Adrenal gland (tissue), 12 donors: ENCODE data around the gene ABI1. TPM values are rescaled to one million over a fixed set of nuclear protein-coding genes. Genes with fewer than 3 reads are reported as not detected.

Source experiments
- DNase-seq, 7 donors: peaks; one replicate each; pipeline ENCODE4 v3.0.0-alpha.2; 2019 to 2020
- H3K27ac ChIP-seq, 5 donors: fragments of 200-600 bp; sonication (generic) in 4 of 5; 1 replicate in 3 of 5; 2 replicates in 2 of 5; pipeline versions ENCODE4 v1.5.1 to v1.8.0; 2016 to 2020; ENCODE audit warnings: mild to moderate bottlenecking in 1 of 5
- H3K27me3 ChIP-seq: fragments of 200-600 bp; 2 replicates; pipeline ENCODE4 v1.8.0; 2021
- H3K36me3 ChIP-seq, 2 donors: fragments of 200-600 bp; replicated peaks in 1 of 2; 1 replicate in 1 of 2; 2 replicates in 1 of 2; pipeline versions ENCODE4 v1.5.1 to v1.8.0; 2018 to 2022
- H3K4me1 ChIP-seq, 2 donors: fragments of 200-600 bp; replicated peaks in 1 of 2; 1 replicate in 1 of 2; 2 replicates in 1 of 2; pipeline versions ENCODE4 v1.5.1 to v1.8.0; 2018 to 2021
- H3K4me3 ChIP-seq, 4 donors: fragments of 200-600 bp; sonication (generic) in 3 of 4; one replicate each; pipeline ENCODE4 v1.5.1; 2016 to 2018
- H3K9me3 ChIP-seq, 3 donors: fragments of 200-600 bp; sonication (generic) in 1 of 3; replicated peaks in 1 of 3; 1 replicate in 2 of 3; 2 replicates in 1 of 3; pipeline versions ENCODE4 v1.5.1 to v1.8.0; 2016 to 2021
- POLR2A ChIP-seq, 2 donors: fragments of 450-650 bp; IDR thresholded peaks; one replicate each; pipeline ENCODE4 v1.6.1; 2017; ENCODE audit warnings: antibody characterized with exemption in 2 of 2, mild to moderate bottlenecking in 2 of 2, moderate library complexity in 1 of 2
- WGBS, 4 donors: extraction: QIAGEN DNeasy Blood & Tissue Kit in 2 of 4; methylation state at CpG; one replicate each; pipeline versions ENCODE4 v1.1.5 to v1.1.7; 2013 to 2017; 5-methylcytosine and 5-hydroxymethylcytosine counted together
- intact Hi-C, 2 donors: fragments of 100-400 bp; cut with DNase I; formaldehyde crosslinking; loops; one replicate each; pipeline versions ENCODE4 v1.14.1 to v1.15.0; 2022 to 2023
- polyA plus RNA-seq, 3 donors: library from polyadenylated mRNA; stranded (reverse); fragments of 200-250 nt in 2 of 3; fragments of 350-450 nt in 1 of 3; fragmentation: Illumina TruSeq in 1 of 3; extraction: RNeasy Lipid Tissue Mini Kit (QIAGEN cat#74804) in 1 of 3; gene quantifications; one replicate each; pipeline ENCODE4 v1.2.3, GENCODE V29; 2013 to 2014
- total RNA-seq, 9 donors: library from RNA; depleted of rRNA in 4 of 9; stranded (reverse); fragments of >200 nt in 4 of 9; fragments of 120-200 nt in 1 of 9; fragmentation: NEBNext Ultra II Directional in 1 of 9; extraction: Animal tissue kit (Norgen Biotek cat#: 25700) in 1 of 9; gene quantifications; one replicate each; pipeline versions ENCODE4 v1.1.0 to v1.2.4, GENCODE V29; 2013 to 2023
- TF ChIP-seq, protein P1 (sequence below), 6 experiments: fragments of 450-650 bp in 4 of 6; fragments of 200-600 bp in 2 of 6; sonication (generic) in 1 of 6; IDR thresholded peaks; 1 replicate in 5 of 6; 2 replicates in 1 of 6; pipeline versions ENCODE4 v1.5.1 to v1.8.0; 2016 to 2021; ENCODE audit warnings: antibody characterized with exemption in 6 of 6, mild to moderate bottlenecking in 2 of 6, moderate library complexity in 1 of 6
- donor health status: healthy with polysubstance abuse.
- donor health status: Bipolar disorder and iron deficiency.
- donor health status: DM: yes; HTN: yes; CAD: no.
- donor health status: DM: no; HTN: no; CAD: no.
- donor health status: DM: no; HTN: no; CAD: no.
- donor health status: DM: yes; HTN: yes; CAD: no.

ABI1 gene
- total and polyA plus RNA-seq, 12 donors: 13.3 to 38.9 (median 31.1) TPM

DNA sequence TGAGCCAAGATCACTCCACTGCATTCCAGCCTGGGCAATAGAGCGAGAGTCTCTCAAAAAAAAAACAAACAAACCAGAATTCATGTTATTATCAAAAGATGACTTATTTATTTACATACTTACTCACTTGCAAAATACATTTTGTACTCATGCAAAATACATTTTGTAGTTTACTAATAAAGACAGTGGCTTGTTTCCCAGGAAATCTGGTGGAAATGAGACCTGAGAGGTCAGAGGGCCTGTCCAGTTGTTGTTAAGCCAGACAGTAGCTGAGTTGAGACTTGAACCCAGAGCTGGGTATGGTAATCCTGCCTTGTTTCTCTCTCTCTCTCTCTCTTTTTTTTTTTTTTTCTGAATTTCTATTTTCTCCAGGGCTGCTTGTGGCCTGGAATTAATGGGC lies 133.8 kb downstream of the ABI1 start:
- no peaks in the 10 kb centered on the region for H3K4me1 ChIP-seq
- no peaks in the 10 kb centered on the region for H3K9me3 ChIP-seq
- 88 to 100% (median 95%) methylated on average over 1 of the region's 1 CpG for WGBS, 4 donors
- TF ChIP-seq POLR2A (IDR thresholded peaks at IDR 0.05): no peak
- TF ChIP-seq, protein P1, sequence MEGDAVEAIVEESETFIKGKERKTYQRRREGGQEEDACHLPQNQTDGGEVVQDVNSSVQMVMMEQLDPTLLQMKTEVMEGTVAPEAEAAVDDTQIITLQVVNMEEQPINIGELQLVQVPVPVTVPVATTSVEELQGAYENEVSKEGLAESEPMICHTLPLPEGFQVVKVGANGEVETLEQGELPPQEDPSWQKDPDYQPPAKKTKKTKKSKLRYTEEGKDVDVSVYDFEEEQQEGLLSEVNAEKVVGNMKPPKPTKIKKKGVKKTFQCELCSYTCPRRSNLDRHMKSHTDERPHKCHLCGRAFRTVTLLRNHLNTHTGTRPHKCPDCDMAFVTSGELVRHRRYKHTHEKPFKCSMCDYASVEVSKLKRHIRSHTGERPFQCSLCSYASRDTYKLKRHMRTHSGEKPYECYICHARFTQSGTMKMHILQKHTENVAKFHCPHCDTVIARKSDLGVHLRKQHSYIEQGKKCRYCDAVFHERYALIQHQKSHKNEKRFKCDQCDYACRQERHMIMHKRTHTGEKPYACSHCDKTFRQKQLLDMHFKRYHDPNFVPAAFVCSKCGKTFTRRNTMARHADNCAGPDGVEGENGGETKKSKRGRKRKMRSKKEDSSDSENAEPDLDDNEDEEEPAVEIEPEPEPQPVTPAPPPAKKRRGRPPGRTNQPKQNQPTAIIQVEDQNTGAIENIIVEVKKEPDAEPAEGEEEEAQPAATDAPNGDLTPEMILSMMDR (IDR thresholded peaks at IDR 0.05): no peak
- H3K36me3 ChIP-seq: peaks cover 0 to 7% of the 10 kb centered on the region in 2 donors
- no peak for DNase-seq
- no peak overlapping the region for H3K4me3 ChIP-seq
- no peak overlapping the region for H3K27ac ChIP-seq
- intact Hi-C loops: loop anchor here (2.0 to 10.0 kb wide), 2 partner anchors 156 to 158 kb away; no protein-coding TSS in a partner anchor
- no peaks in the 10 kb centered on the region for H3K27me3 ChIP-seq

DNA sequence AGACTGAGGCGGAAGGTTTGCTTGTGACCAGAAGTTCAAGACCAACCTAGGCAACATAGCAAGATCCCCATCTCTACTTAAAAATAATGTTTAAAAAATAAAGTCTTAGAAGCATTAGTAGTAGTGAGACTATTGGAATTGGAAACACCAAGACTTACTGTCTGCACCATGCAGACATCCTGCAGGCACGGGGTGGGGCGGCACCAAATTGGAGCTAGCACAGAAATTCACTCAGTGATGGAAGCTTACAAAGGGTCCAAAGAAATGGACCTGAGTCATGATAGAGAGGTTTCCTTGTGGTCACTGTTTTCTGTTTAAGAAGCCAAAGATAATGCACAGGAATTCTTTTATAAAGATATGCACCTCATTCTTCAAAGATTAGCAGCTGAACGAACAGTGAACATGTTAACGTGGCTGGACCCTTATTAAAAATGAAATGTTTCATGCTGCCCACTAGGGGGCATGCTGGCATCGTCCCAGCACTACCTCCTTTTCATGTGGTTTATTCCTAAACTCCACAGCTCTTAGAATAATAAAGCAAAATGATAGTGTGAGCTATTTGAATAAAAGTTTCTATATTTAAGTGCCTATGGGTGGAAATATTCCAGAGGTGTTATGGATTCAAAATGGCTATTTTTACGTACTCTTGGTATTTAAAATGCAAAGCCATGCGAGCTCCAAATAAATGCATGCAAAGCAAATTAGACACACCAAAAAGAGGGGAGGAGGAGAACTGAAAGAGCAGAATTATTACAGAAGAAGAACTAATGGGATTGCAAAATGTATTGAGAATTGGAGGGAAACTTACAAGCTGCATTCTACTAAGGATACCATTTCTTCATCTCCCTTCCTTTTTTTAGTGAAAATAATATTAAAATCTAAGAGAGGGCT lies 134.7 kb downstream of the ABI1 start:
- no peaks in the 10 kb centered on the region for H3K4me1 ChIP-seq
- TF ChIP-seq, protein P1 (IDR thresholded peaks at IDR 0.05): peak; percentile 74 to 87 (median 81)
- TF ChIP-seq POLR2A (IDR thresholded peaks at IDR 0.05): no peak
- H3K36me3 ChIP-seq: peaks cover 0 to 7% of the 10 kb centered on the region in 2 donors
- intact Hi-C loops: loop anchor here (2.0 to 10.0 kb wide), 2 partner anchors 157 to 159 kb away; no protein-coding TSS in a partner anchor
- no peak overlapping the region for H3K4me3 ChIP-seq
- H3K9me3 ChIP-seq: no peaks in the 10 kb centered on the region
- no peak overlapping the region for H3K27ac ChIP-seq
- peak; percentile 48 to 79 (median 65) for DNase-seq
- 51 to 60% (median 58%) methylated on average over 8 of the region's 8 CpGs for WGBS, 4 donors
- no peaks in the 10 kb centered on the region for H3K27me3 ChIP-seq

DNA sequence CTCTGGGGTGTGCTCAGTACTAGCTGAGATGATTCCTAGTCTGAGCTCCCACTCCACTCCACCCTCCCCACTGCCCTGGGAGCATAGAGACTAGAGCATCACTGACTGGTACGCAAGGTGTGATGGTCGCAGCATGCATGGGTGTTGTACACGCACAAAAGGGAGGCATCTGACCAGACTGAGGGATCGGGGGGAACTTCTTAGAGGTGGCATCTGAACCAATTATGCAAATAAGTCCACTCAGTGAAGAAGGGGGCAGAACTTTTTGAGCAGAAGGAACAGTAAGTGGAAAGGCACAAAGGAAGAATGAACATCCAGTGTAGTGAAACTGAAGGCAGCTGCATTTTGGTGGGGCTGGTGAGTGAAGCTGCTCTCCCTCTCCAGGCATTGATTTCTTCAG lies 137.7 kb downstream of the ABI1 start:
- intact Hi-C loops: loop anchor here in 1 of 2 donors (10.0 kb wide), 1 partner anchor 162 kb away; no protein-coding TSS in a partner anchor
- Histone ChIP-seq H3K27ac (no peak overlapping the region), H3K36me3 (peaks cover 0 to 7% of the 10 kb centered on the region in 2 donors), H3K27me3 (no peaks in the 10 kb centered on the region), H3K4me3 (no peak overlapping the region), H3K9me3 (no peaks in the 10 kb centered on the region), H3K4me1 (no peaks in the 10 kb centered on the region)
- no peak for DNase-seq
- no peak for TF ChIP-seq POLR2A (IDR thresholded peaks at IDR 0.05)
- TF ChIP-seq, protein P1 (IDR thresholded peaks at IDR 0.05): no peak
- WGBS, 4 donors: 85 to 99% (median 94%) methylated on average over 4 of the region's 4 CpGs

DNA sequence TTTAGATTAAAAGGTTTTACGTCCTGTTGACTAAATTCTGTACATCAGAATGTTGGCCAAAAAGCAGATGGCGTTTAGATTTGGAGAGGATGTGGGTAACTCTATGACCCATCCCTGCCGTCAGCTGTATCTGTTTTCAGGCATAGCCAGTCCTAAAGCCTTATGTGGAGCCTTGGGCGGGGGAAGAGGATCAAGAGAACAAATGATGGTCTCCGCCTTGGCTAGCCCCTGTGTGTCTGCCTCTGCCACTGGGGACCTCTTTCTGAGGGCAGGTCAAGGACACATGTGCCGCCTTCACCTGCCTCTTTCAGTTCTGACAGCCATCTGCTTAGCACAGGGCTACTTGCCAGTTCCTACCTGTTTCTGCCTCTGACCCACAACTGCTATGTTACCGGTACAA lies 139.2 kb downstream of the ABI1 start:
- Histone ChIP-seq H3K4me1 (no peaks in the 10 kb centered on the region), H3K27me3 (no peaks in the 10 kb centered on the region), H3K4me3 (no peak overlapping the region), H3K27ac (no peak overlapping the region), H3K36me3 (peaks cover 0 to 7% of the 10 kb centered on the region in 2 donors), H3K9me3 (no peaks in the 10 kb centered on the region)
- intact Hi-C loops: loop anchor here in 1 of 2 donors (10.0 kb wide), 1 partner anchor 163 kb away; no protein-coding TSS in a partner anchor
- 90 to 93% (median 93%) methylated on average over 6 to 7 of the region's 7 CpGs for WGBS, 4 donors
- peak in 1 of 7 donors; percentile 11 for DNase-seq
- TF ChIP-seq, protein P1 (IDR thresholded peaks at IDR 0.05): no peak
- TF ChIP-seq POLR2A (IDR thresholded peaks at IDR 0.05): no peak
